ENCODE data around the gene CCDC38. TPM values are rescaled to one million over a fixed set of nuclear protein-coding genes. Genes with fewer than 3 reads are reported as not detected.

CCDC38 gene
- total RNA-seq, 1 donor from 2014 or later = not detected

DNA sequence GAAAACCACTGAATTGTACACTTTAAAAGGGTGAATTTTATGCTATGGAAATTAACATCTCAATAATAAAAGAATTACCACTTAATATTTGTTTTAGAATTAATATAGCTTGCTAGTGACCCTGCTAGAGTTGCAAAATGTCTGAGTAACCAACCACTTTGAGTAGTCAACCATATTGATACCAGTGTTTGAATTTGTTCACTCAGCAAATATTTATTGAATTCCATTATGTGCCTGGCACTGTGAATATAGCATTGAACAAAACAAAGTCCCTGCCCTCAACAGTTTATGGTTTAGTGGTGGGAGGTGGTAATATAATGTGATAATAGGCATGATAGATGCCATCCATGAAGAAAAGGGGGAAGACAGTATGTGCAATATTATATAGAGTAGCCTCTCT is 79.1 kb downstream of the CCDC38 start:
- H3K4me3 ChIP-seq (ENCODE audit: low read length in 3 of 3) = no peak overlapping the region
- H3K36me3 ChIP-seq (ENCODE audit: control insufficient read depth in 3 of 3, insufficient read depth in 3 of 3, low read length in 3 of 3) = peaks cover 8 to 30% (median 29%) of the 10 kb centered on the region in 3 donors
- no peaks in the 10 kb centered on the region for H3K9me3 ChIP-seq (ENCODE audit: control insufficient read depth in 3 of 3, low read length in 3 of 3)
- peaks cover 8 to 21% (median 15%) of the 10 kb centered on the region in 3 donors for H3K4me1 ChIP-seq (ENCODE audit: control insufficient read depth in 3 of 3, insufficient read depth in 3 of 3, low read length in 3 of 3)
- no peaks in the 10 kb centered on the region for H3K27me3 ChIP-seq (ENCODE audit: control insufficient read depth in 3 of 3, insufficient read depth in 3 of 3, low read length in 3 of 3)
- H3K27ac ChIP-seq (ENCODE audit: low read depth, low read length) = no peak overlapping the region
- no peak overlapping the region for H3K9ac ChIP-seq (ENCODE audit: low read depth in 1 of 3, low read length in 3 of 3)

DNA sequence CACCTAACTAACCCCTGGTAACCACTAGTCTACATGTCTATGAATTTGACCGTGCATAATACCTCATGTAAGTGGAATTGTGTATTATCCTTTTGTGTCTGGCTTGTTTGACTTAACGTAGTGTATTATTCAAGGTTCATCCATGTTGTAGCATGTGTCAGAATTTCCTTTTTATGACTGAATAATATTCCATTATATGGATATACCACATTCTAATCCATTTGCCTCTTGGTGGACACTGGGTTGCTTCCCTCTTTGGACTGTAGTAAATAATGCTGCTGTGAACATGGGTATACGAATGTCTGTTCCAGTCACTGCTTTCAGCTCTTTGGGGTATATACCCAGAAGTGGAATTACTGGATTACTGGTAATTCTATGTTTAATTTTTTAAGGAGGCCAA is 80.4 kb downstream of the CCDC38 start:
- Histone ChIP-seq H3K4me1 (ENCODE audit: control insufficient read depth in 3 of 3, insufficient read depth in 3 of 3, low read length in 3 of 3) (peaks cover 10 to 27% (median 16%) of the 10 kb centered on the region in 3 donors), H3K27me3 (ENCODE audit: control insufficient read depth in 3 of 3, insufficient read depth in 3 of 3, low read length in 3 of 3) (no peaks in the 10 kb centered on the region), H3K9ac (ENCODE audit: low read depth in 1 of 3, low read length in 3 of 3) (no peak overlapping the region), H3K9me3 (ENCODE audit: control insufficient read depth in 3 of 3, low read length in 3 of 3) (no peaks in the 10 kb centered on the region), H3K4me3 (ENCODE audit: low read length in 3 of 3) (no peak overlapping the region), H3K27ac (ENCODE audit: low read depth, low read length) (no peak overlapping the region), H3K36me3 (ENCODE audit: control insufficient read depth in 3 of 3, insufficient read depth in 3 of 3, low read length in 3 of 3) (peaks cover 8 to 25% (median 25%) of the 10 kb centered on the region in 3 donors)

DNA sequence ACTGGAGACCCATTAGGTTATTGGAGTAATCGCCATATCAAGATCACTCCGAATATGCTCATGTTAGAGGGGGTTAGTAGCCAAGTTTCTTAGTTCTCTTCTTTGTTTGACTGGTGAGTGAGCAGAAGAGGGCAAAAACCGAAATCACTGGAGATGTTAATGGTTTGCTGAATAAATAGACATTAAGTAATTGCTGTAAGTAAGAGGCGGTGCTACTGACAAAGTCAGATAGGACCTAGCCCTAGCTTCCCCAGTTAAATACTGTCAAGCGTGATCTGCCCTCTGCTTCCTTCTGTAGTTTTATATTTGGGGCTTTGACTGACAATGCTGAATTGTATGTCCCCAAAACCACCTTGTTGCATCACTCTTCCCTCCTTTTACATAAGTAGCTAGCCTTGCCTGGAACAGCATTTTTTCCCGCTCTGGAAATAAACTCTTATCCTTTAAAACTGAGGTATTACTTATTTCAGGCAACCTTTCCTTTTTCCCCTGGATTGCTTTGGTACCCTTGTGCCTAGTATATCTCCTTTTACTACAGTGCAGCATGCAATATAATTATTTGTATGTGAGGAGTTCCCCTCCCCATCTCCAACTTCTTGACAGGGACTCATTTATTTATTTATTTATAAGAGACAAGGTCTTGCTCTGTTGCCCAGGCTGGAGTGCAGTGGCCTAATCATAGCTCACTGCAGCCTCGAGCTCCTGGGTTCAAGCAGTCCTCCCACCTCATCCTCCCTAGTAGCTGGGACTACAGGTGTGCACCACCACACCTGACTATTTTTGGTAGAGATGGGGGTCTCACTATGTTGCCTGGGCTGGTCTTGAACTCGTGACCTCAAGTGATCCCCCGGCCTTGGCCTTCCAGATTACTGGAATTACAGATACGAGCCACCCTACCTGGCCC is 82.2 kb downstream of the CCDC38 start:
- peak overlapping the region in 2 of 3 donors; percentile 81 to 87 for H3K9ac ChIP-seq (ENCODE audit: low read depth in 1 of 3, low read length in 3 of 3)
- H3K4me3 ChIP-seq (ENCODE audit: low read length in 3 of 3) = peak overlapping the region; percentile 81 to 95 (median 91)
- H3K36me3 ChIP-seq (ENCODE audit: control insufficient read depth in 3 of 3, insufficient read depth in 3 of 3, low read length in 3 of 3) = peaks cover 8 to 25% (median 20%) of the 10 kb centered on the region in 3 donors
- no peak overlapping the region for H3K27ac ChIP-seq (ENCODE audit: low read depth, low read length)
- H3K4me1 ChIP-seq (ENCODE audit: control insufficient read depth in 3 of 3, insufficient read depth in 3 of 3, low read length in 3 of 3) = peaks cover 10 to 27% (median 16%) of the 10 kb centered on the region in 3 donors
- no peaks in the 10 kb centered on the region for H3K27me3 ChIP-seq (ENCODE audit: control insufficient read depth in 3 of 3, insufficient read depth in 3 of 3, low read length in 3 of 3)
- H3K9me3 ChIP-seq (ENCODE audit: control insufficient read depth in 3 of 3, low read length in 3 of 3) = no peaks in the 10 kb centered on the region

DNA sequence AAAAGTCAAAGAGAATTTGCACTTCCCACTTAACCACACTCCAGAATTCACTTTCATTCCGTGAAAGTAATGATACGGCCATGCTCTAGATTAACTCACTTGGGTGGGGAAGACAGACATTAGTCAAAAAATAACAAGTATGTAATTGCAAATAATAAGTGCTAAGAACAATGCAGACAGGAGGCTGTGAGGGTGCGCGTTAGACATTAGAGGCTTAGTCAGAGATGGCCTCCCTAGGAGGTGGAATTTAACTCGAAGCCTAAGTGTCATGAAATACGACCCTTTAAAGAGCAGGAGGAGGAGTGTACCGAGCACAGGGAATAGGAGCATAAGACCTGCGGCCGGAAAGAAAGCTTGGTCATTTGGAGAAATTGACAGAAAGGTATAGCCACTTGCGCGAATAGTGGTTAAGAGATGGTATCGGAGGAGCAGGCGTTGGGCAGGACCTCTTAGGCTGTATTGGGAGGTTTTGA is 83.0 kb downstream of the CCDC38 start:
- Histone ChIP-seq H3K4me1 (ENCODE audit: control insufficient read depth in 3 of 3, insufficient read depth in 3 of 3, low read length in 3 of 3) (peaks cover 10 to 27% (median 16%) of the 10 kb centered on the region in 3 donors), H3K27ac (ENCODE audit: low read depth, low read length) (peak overlapping the region; percentile 78), H3K27me3 (ENCODE audit: control insufficient read depth in 3 of 3, insufficient read depth in 3 of 3, low read length in 3 of 3) (no peaks in the 10 kb centered on the region)

DNA sequence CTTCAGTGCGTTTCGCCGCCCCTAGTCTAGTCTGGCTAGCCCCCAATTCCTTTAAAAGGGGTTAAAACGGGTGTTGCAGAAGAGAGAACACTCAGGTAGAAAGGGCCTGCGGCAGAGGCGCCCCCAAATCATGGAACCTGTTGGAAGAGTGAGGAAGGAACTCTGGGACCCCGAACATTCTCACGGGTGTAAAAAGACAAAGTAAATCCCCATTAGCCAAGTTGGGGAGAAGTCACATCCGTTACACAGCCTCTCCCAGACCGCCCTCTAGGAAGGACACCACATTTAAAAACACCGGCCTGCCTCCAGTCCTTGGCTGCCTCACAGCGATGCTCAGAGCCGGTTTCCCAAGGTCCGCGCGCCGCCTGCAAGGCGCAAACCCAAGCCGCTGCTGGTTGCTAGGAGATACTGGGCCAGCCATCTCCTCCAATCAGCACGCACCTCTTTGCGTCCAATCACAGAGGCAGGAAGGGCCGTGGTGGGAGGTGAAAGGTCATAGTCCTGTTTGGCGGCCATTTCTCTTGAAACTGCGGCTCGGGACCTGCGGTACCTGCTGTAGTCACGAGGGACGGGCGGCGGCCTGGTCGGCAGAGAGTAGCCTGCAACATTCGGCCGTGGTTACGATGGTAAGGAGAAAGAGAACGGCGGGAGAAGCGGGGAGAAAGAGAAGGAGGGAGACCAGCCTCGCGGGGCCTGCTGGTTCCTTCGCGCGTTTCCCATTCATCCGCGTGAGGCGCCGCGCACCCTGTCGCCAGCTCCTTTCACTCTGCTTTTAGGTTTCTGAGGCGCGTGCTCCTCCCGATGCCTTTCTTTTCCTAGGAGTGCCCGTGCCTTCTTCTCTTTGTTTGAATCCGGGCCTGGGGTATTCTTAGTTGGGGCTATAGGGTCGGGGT is 83.7 kb downstream of the CCDC38 start, which contains the start of gene SNRPF:
Gene SNRPF, plus strand, starts transcription at position 502 of the 893 bp plus-strand sequence. Its CDS starts 122 bp downstream, at position 624.
- no peaks in the 10 kb centered on the region for H3K27me3 ChIP-seq (ENCODE audit: control insufficient read depth in 3 of 3, insufficient read depth in 3 of 3, low read length in 3 of 3)
- H3K9ac ChIP-seq (ENCODE audit: low read depth in 1 of 3, low read length in 3 of 3) = peak within 1 kb of the TSS; percentile 81 to 89 (median 87)
- peaks cover 8 to 25% (median 17%) of the 10 kb centered on the region in 3 donors for H3K36me3 ChIP-seq (ENCODE audit: control insufficient read depth in 3 of 3, insufficient read depth in 3 of 3, low read length in 3 of 3)
- H3K4me3 ChIP-seq (ENCODE audit: low read length in 3 of 3) = peak within 1 kb of the TSS; percentile 81 to 95 (median 91)
- no peaks in the 10 kb centered on the region for H3K9me3 ChIP-seq (ENCODE audit: control insufficient read depth in 3 of 3, low read length in 3 of 3)
- peak within 1 kb of the TSS; percentile 78 for H3K27ac ChIP-seq (ENCODE audit: low read depth, low read length)
- peaks cover 10 to 27% (median 16%) of the 10 kb centered on the region in 3 donors for H3K4me1 ChIP-seq (ENCODE audit: control insufficient read depth in 3 of 3, insufficient read depth in 3 of 3, low read length in 3 of 3)

More for the DNA sequence above, 83.0 kb downstream of the CCDC38 start:
- H3K9me3 ChIP-seq (ENCODE audit: control insufficient read depth in 3 of 3, low read length in 3 of 3) = no peaks in the 10 kb centered on the region
- H3K9ac ChIP-seq (ENCODE audit: low read depth in 1 of 3, low read length in 3 of 3) = peak overlapping the region; percentile 81 to 89 (median 87)
- peak overlapping the region; percentile 81 to 95 (median 91) for H3K4me3 ChIP-seq (ENCODE audit: low read length in 3 of 3)
- H3K36me3 ChIP-seq (ENCODE audit: control insufficient read depth in 3 of 3, insufficient read depth in 3 of 3, low read length in 3 of 3) = peaks cover 8 to 25% (median 17%) of the 10 kb centered on the region in 3 donors

DNA sequence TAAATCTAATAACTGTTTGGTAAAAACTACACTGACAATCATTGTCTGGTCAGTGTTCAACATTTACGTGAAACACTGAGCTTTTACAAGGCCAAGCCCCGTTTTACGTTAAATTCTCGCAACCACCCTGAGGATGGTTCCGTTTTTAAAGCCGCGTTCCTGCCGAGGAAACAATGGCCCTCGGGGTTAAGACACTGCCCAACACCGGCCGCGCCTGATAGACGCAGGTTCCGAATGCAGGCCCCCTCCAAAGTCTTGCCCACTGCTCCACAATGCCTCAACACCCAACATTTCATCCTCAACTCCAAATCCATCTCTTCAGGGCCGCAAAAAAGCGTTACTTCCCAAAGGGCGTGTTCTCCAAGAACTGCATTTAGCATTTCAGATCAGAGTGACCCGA is 84.6 kb downstream of the CCDC38 start:
- Histone ChIP-seq H3K4me1 (ENCODE audit: control insufficient read depth in 3 of 3, insufficient read depth in 3 of 3, low read length in 3 of 3) (peaks cover 10 to 27% (median 16%) of the 10 kb centered on the region in 3 donors), H3K4me3 (ENCODE audit: low read length in 3 of 3) (no peak overlapping the region), H3K27me3 (ENCODE audit: control insufficient read depth in 3 of 3, insufficient read depth in 3 of 3, low read length in 3 of 3) (no peaks in the 10 kb centered on the region), H3K36me3 (ENCODE audit: control insufficient read depth in 3 of 3, insufficient read depth in 3 of 3, low read length in 3 of 3) (peaks cover 4 to 17% (median 14%) of the 10 kb centered on the region in 3 donors), H3K9ac (ENCODE audit: low read depth in 1 of 3, low read length in 3 of 3) (no peak overlapping the region), H3K9me3 (ENCODE audit: control insufficient read depth in 3 of 3, low read length in 3 of 3) (no peaks in the 10 kb centered on the region), H3K27ac (ENCODE audit: low read depth, low read length) (no peak overlapping the region)

DNA sequence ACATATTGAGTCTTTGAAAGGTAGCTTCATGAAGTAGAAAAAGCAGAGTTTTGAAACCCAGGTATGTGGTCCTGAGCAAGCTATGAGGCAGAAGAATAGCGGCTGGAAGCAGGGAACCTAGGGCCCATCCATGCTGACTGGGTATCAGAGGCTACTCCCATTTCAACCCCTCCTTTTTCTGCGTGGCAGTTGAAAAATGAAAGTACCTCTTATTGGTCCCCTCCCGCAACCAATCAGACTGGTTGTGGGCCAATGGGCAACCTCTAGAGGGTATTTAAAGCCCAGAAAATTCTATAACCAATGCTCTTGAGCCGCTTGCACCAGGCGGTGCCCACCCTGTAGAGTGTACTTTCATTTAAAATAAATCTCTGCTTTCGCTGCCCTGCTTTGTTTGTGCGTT is 85.3 kb downstream of the CCDC38 start:
- H3K9ac ChIP-seq (ENCODE audit: low read depth in 1 of 3, low read length in 3 of 3) = no peak overlapping the region
- H3K27ac ChIP-seq (ENCODE audit: low read depth, low read length) = no peak overlapping the region
- no peaks in the 10 kb centered on the region for H3K9me3 ChIP-seq (ENCODE audit: control insufficient read depth in 3 of 3, low read length in 3 of 3)
- peaks cover 3 to 16% (median 7%) of the 10 kb centered on the region in 3 donors for H3K36me3 ChIP-seq (ENCODE audit: control insufficient read depth in 3 of 3, insufficient read depth in 3 of 3, low read length in 3 of 3)
- H3K27me3 ChIP-seq (ENCODE audit: control insufficient read depth in 3 of 3, insufficient read depth in 3 of 3, low read length in 3 of 3) = peaks cover 0 to 4% (median 0%) of the 10 kb centered on the region in 3 donors
- H3K4me1 ChIP-seq (ENCODE audit: control insufficient read depth in 3 of 3, insufficient read depth in 3 of 3, low read length in 3 of 3) = peaks cover 10 to 27% (median 16%) of the 10 kb centered on the region in 3 donors
- H3K4me3 ChIP-seq (ENCODE audit: low read length in 3 of 3) = no peak overlapping the region

DNA sequence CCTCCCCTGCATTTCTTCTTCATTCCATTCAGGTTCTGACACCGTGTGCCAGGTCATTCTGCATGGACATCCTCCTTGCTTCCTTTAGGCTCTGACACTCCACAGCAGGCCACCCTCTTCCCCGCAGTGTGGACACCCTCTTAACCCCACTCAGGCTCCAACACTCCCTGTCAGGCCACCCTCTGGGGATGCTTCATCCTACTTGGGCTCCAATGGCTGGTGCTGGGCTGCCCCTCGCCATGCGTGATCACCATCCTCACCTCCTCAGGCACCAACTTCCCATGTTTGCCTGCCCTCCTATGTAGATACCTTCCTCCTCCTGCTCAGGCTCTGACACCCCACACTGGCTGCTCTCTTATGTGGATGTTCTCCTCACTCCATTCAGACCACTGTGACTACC is 90.3 kb downstream of the CCDC38 start:
- Histone ChIP-seq H3K4me3 (ENCODE audit: low read length in 3 of 3) (no peak overlapping the region), H3K27ac (ENCODE audit: low read depth, low read length) (no peak overlapping the region), H3K27me3 (ENCODE audit: control insufficient read depth in 3 of 3, insufficient read depth in 3 of 3, low read length in 3 of 3) (peaks cover 0 to 4% (median 0%) of the 10 kb centered on the region in 3 donors), H3K9me3 (ENCODE audit: control insufficient read depth in 3 of 3, low read length in 3 of 3) (no peaks in the 10 kb centered on the region), H3K4me1 (ENCODE audit: control insufficient read depth in 3 of 3, insufficient read depth in 3 of 3, low read length in 3 of 3) (no peaks in the 10 kb centered on the region), H3K9ac (ENCODE audit: low read depth in 1 of 3, low read length in 3 of 3) (no peak overlapping the region), H3K36me3 (ENCODE audit: control insufficient read depth in 3 of 3, insufficient read depth in 3 of 3, low read length in 3 of 3) (no peaks in the 10 kb centered on the region)

DNA sequence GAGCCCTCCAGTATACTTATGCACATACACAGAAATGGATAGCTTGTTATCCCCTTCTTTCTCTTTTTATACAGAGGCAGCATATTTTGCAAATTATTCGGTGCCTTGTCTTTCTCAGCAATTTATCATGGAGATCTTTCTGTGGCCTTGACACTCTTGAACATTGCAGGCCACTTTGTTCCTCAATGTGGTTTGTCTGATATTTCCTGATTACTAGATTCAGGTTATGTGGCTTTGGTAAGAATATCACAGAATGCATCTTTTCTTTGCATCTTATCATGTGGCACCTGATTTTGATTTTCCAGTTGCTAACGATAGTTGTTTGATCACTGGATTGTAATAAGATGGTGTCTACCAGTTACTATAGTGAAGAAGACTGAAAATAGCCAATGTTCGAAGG is 90.8 kb downstream of the CCDC38 start:
- H3K27me3 ChIP-seq (ENCODE audit: control insufficient read depth in 3 of 3, insufficient read depth in 3 of 3, low read length in 3 of 3) = peaks cover 0 to 4% (median 0%) of the 10 kb centered on the region in 3 donors
- no peaks in the 10 kb centered on the region for H3K36me3 ChIP-seq (ENCODE audit: control insufficient read depth in 3 of 3, insufficient read depth in 3 of 3, low read length in 3 of 3)
- no peaks in the 10 kb centered on the region for H3K9me3 ChIP-seq (ENCODE audit: control insufficient read depth in 3 of 3, low read length in 3 of 3)
- no peak overlapping the region for H3K4me3 ChIP-seq (ENCODE audit: low read length in 3 of 3)
- H3K9ac ChIP-seq (ENCODE audit: low read depth in 1 of 3, low read length in 3 of 3) = no peak overlapping the region
- H3K27ac ChIP-seq (ENCODE audit: low read depth, low read length) = no peak overlapping the region
- no peaks in the 10 kb centered on the region for H3K4me1 ChIP-seq (ENCODE audit: control insufficient read depth in 3 of 3, insufficient read depth in 3 of 3, low read length in 3 of 3)

All from skeletal muscle tissue (tissue), 4 donors.